ENCODE results near the gene AUTS2.

The AUTS2 gene

DNA sequence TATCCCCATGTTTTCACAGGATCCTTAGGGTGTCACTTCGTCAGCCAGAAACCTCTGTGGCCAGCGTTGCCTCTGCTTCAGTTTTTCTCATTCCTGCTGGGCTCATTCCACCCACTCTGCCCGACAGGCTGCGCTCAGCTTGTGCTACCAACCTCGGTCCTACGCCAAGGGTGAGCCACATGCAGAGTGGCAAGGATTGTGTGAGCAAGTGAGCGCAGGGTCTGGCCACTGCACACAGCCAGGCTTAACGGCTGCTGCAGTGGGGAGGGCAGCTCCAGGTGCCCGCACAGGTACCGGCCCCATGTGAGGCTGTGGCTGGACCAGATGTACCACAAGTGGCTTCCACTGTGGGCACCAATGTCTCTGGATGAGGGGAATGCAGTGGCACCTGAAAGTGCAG lies 329.2 kb downstream of the AUTS2 start:
- no peaks in the 10 kb centered on the region for H3K9me3 ChIP-seq (ENCODE audit: control insufficient read depth, low read length)
- DNase-seq: no peak
- H3K4me3 ChIP-seq (ENCODE audit: insufficient read depth, low read depth, low read length, poor library complexity, severe bottlenecking): no peak overlapping the region
- H3K27me3 ChIP-seq (replicated peaks; ENCODE audit: control insufficient read depth, insufficient read depth, low read length, poor library complexity, severe bottlenecking): no peaks in the 10 kb centered on the region
- no peaks in the 10 kb centered on the region for H3K36me3 ChIP-seq (ENCODE audit: control insufficient read depth, insufficient read depth, low read length)
- no peaks in the 10 kb centered on the region for H3K4me1 ChIP-seq (ENCODE audit: control insufficient read depth, insufficient read depth, low read length, poor library complexity, severe bottlenecking)
- H3K27ac ChIP-seq (ENCODE audit: insufficient read depth, low read length, poor library complexity, severe bottlenecking): no peak overlapping the region

DNA sequence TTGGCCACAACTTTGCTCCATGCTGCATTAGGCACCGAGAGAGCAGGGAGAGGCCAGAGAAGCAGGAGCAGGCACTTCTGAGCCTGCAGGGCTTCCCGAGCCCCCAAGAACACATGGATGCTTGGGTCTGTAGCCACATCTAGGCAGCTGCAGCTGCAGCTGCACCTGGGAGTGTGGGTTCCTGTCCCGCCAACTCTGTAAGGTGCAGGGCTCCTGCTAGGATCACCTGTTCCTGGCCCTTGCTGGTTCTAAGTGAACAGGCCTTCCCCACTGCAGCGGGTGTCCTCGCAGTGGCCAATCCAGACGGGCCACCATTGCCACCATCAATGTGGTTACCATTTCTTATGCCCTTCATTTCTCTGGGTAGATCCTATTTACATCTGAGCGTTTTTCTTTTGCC lies 330.3 kb downstream of the AUTS2 start:
- no peaks in the 10 kb centered on the region for H3K36me3 ChIP-seq (ENCODE audit: control insufficient read depth, insufficient read depth, low read length)
- no peak overlapping the region for H3K27ac ChIP-seq (ENCODE audit: insufficient read depth, low read length, poor library complexity, severe bottlenecking)
- no peaks in the 10 kb centered on the region for H3K9me3 ChIP-seq (ENCODE audit: control insufficient read depth, low read length)
- H3K4me3 ChIP-seq (ENCODE audit: insufficient read depth, low read depth, low read length, poor library complexity, severe bottlenecking): no peak overlapping the region
- no peak for DNase-seq
- no peaks in the 10 kb centered on the region for H3K4me1 ChIP-seq (ENCODE audit: control insufficient read depth, insufficient read depth, low read length, poor library complexity, severe bottlenecking)
- H3K27me3 ChIP-seq (replicated peaks; ENCODE audit: control insufficient read depth, insufficient read depth, low read length, poor library complexity, severe bottlenecking): no peaks in the 10 kb centered on the region

DNA sequence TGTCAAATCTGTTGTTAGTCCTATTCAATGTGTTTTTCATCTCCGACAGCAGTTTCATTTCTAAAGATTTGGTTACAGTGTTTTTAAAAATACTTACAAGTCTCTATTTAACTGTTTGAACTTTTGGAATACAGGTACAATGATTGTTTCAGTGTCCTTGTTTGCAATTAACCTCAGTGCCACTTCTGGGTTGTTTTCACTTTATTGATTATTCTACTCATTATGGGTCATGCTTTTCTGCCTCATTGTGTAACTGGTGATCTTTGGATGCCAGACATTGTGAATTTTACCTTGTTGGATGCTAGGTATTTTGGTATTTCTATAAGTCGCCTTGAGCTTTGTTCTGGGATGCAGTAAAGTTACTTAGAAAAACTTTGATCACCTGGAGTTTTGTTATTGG lies 331.3 kb downstream of the AUTS2 start:
- no peak overlapping the region for H3K27ac ChIP-seq (ENCODE audit: insufficient read depth, low read length, poor library complexity, severe bottlenecking)
- H3K36me3 ChIP-seq (ENCODE audit: control insufficient read depth, insufficient read depth, low read length): no peaks in the 10 kb centered on the region
- no peak for DNase-seq
- no peaks in the 10 kb centered on the region for H3K4me1 ChIP-seq (ENCODE audit: control insufficient read depth, insufficient read depth, low read length, poor library complexity, severe bottlenecking)
- no peaks in the 10 kb centered on the region for H3K9me3 ChIP-seq (ENCODE audit: control insufficient read depth, low read length)
- no peaks in the 10 kb centered on the region for H3K27me3 ChIP-seq (replicated peaks; ENCODE audit: control insufficient read depth, insufficient read depth, low read length, poor library complexity, severe bottlenecking)
- no peak overlapping the region for H3K4me3 ChIP-seq (ENCODE audit: insufficient read depth, low read depth, low read length, poor library complexity, severe bottlenecking)

DNA sequence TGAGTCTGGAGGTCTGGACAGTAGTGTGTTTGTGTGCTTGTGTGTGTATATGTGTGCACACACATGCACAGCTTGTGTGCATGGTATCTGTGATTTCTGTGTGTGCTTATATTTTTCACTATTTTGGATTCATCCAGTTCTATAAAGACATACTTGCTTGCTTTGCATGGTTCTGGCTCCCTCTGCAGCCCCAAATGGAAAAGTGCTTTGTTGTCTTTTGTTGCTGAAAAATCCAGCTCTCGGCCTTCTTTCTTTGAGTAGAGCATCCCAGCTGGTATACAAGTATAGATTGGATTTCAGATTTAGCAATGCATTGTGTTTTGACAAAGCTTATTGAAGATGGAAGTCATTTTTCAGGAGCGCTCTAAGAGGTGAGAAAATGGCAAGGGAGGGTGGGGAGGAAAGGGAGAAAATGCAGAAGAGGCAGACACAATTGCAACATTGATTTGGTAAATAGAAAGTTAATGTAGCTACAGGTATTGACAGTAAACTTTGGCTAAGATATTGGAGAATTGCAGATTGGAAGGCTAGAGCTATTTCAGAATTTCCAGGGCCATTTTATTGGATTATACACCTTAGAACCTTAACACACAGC lies 333.9 kb downstream of the AUTS2 start:
- Histone ChIP-seq H3K9me3 (ENCODE audit: control insufficient read depth, low read length) (no peaks in the 10 kb centered on the region), H3K36me3 (ENCODE audit: control insufficient read depth, insufficient read depth, low read length) (no peaks in the 10 kb centered on the region), H3K4me1 (ENCODE audit: control insufficient read depth, insufficient read depth, low read length, poor library complexity, severe bottlenecking) (no peaks in the 10 kb centered on the region), H3K27me3 (replicated peaks; ENCODE audit: control insufficient read depth, insufficient read depth, low read length, poor library complexity, severe bottlenecking) (no peaks in the 10 kb centered on the region), H3K27ac (ENCODE audit: insufficient read depth, low read length, poor library complexity, severe bottlenecking) (no peak overlapping the region), H3K4me3 (ENCODE audit: insufficient read depth, low read depth, low read length, poor library complexity, severe bottlenecking) (no peak overlapping the region)
- DNase-seq: no peak

- no peak overlapping the region for H3K4me3 ChIP-seq (ENCODE audit: insufficient read depth, low read depth, low read length, poor library complexity, severe bottlenecking)
- H3K27ac ChIP-seq (ENCODE audit: insufficient read depth, low read length, poor library complexity, severe bottlenecking): no peak overlapping the region
- no peaks in the 10 kb centered on the region for H3K9me3 ChIP-seq (ENCODE audit: control insufficient read depth, low read length)
- no peak for DNase-seq
- no peaks in the 10 kb centered on the region for H3K36me3 ChIP-seq (ENCODE audit: control insufficient read depth, insufficient read depth, low read length)
- no peaks in the 10 kb centered on the region for H3K4me1 ChIP-seq (ENCODE audit: control insufficient read depth, insufficient read depth, low read length, poor library complexity, severe bottlenecking)
- no peaks in the 10 kb centered on the region for H3K27me3 ChIP-seq (replicated peaks; ENCODE audit: control insufficient read depth, insufficient read depth, low read length, poor library complexity, severe bottlenecking)
Measured at GRCh38 chr7:69934144-69934903, 336.0 kb downstream of the AUTS2 start.

DNA sequence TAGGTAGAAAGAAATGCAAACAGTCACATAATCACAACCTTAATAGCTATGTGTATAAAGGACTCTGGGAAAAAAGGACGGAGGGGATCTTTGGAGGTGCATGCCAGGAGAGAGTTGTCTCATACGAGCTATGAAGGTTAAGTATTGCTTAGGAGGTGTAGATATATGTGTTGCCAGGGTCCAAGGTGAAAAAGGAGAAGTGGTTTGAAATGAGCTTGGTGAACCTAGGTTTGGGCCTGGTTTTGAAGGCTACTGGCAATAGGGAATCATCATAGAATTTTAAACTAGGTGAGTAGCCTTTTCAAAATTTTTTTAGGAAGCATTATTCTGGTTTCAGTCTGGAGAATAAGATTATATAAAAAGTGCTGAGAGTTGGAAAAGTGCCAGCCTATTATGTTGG lies 336.8 kb downstream of the AUTS2 start:
- no peaks in the 10 kb centered on the region for H3K27me3 ChIP-seq (replicated peaks; ENCODE audit: control insufficient read depth, insufficient read depth, low read length, poor library complexity, severe bottlenecking)
- no peaks in the 10 kb centered on the region for H3K4me1 ChIP-seq (ENCODE audit: control insufficient read depth, insufficient read depth, low read length, poor library complexity, severe bottlenecking)
- DNase-seq: no peak
- H3K27ac ChIP-seq (ENCODE audit: insufficient read depth, low read length, poor library complexity, severe bottlenecking): no peak overlapping the region
- H3K36me3 ChIP-seq (ENCODE audit: control insufficient read depth, insufficient read depth, low read length): no peaks in the 10 kb centered on the region
- H3K4me3 ChIP-seq (ENCODE audit: insufficient read depth, low read depth, low read length, poor library complexity, severe bottlenecking): no peak overlapping the region
- H3K9me3 ChIP-seq (ENCODE audit: control insufficient read depth, low read length): no peaks in the 10 kb centered on the region

DNA sequence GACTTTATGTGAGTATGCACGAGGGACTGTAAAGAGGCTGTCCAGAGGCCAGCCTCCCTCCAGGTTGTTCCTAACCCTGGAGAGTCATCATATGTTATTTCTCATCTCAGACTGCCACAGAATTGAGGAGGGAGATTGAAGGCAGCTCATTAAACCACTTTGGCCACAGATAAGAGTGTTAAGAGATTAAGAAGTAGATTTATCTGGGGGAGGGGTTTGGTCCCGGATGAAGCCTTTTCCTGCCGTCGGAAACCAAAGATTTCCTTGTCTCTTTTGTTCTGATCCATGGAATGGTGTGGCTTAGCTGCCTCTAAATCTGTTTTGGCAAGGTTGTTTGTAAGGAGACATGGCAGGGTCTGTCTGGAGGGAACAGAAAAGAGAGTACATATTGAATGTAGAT lies 338.8 kb downstream of the AUTS2 start:
- no peak for DNase-seq
- Histone ChIP-seq H3K4me1 (ENCODE audit: control insufficient read depth, insufficient read depth, low read length, poor library complexity, severe bottlenecking) (no peaks in the 10 kb centered on the region), H3K27me3 (replicated peaks; ENCODE audit: control insufficient read depth, insufficient read depth, low read length, poor library complexity, severe bottlenecking) (no peaks in the 10 kb centered on the region), H3K4me3 (ENCODE audit: insufficient read depth, low read depth, low read length, poor library complexity, severe bottlenecking) (no peak overlapping the region), H3K9me3 (ENCODE audit: control insufficient read depth, low read length) (no peaks in the 10 kb centered on the region), H3K36me3 (ENCODE audit: control insufficient read depth, insufficient read depth, low read length) (no peaks in the 10 kb centered on the region), H3K27ac (ENCODE audit: insufficient read depth, low read length, poor library complexity, severe bottlenecking) (no peak overlapping the region)

DNA sequence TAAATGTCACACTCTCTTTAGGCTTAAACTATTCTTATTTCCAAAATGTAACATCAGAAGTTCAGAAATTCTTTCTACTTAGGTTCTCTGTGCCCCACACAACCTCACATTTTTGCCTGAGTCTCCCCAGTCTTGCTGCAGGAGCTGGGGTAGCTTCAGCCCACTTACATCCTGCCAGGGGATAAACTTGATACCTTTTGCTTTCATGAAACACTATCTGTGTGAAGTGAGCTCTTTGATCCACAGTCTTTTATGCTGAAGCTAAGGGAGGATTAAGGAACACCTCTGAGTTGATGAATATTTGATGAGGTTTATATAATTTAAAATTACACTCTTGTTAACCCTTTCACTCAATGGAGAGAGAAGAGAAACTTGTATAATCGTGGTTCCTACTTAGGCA lies 341.0 kb downstream of the AUTS2 start:
- H3K36me3 ChIP-seq (ENCODE audit: control insufficient read depth, insufficient read depth, low read length): no peaks in the 10 kb centered on the region
- no peak overlapping the region for H3K27ac ChIP-seq (ENCODE audit: insufficient read depth, low read length, poor library complexity, severe bottlenecking)
- DNase-seq: no peak
- H3K4me1 ChIP-seq (ENCODE audit: control insufficient read depth, insufficient read depth, low read length, poor library complexity, severe bottlenecking): no peaks in the 10 kb centered on the region
- no peaks in the 10 kb centered on the region for H3K9me3 ChIP-seq (ENCODE audit: control insufficient read depth, low read length)
- no peaks in the 10 kb centered on the region for H3K27me3 ChIP-seq (replicated peaks; ENCODE audit: control insufficient read depth, insufficient read depth, low read length, poor library complexity, severe bottlenecking)
- no peak overlapping the region for H3K4me3 ChIP-seq (ENCODE audit: insufficient read depth, low read depth, low read length, poor library complexity, severe bottlenecking)

- DNase-seq: no peak
- Histone ChIP-seq H3K27ac (ENCODE audit: insufficient read depth, low read length, poor library complexity, severe bottlenecking) (no peak overlapping the region), H3K36me3 (ENCODE audit: control insufficient read depth, insufficient read depth, low read length) (no peaks in the 10 kb centered on the region), H3K4me3 (ENCODE audit: insufficient read depth, low read depth, low read length, poor library complexity, severe bottlenecking) (no peak overlapping the region), H3K27me3 (replicated peaks; ENCODE audit: control insufficient read depth, insufficient read depth, low read length, poor library complexity, severe bottlenecking) (no peaks in the 10 kb centered on the region), H3K4me1 (ENCODE audit: control insufficient read depth, insufficient read depth, low read length, poor library complexity, severe bottlenecking) (no peaks in the 10 kb centered on the region), H3K9me3 (ENCODE audit: control insufficient read depth, low read length) (no peaks in the 10 kb centered on the region)
Measured at GRCh38 chr7:69941077-69941651, 342.9 kb downstream of the AUTS2 start.

DNA sequence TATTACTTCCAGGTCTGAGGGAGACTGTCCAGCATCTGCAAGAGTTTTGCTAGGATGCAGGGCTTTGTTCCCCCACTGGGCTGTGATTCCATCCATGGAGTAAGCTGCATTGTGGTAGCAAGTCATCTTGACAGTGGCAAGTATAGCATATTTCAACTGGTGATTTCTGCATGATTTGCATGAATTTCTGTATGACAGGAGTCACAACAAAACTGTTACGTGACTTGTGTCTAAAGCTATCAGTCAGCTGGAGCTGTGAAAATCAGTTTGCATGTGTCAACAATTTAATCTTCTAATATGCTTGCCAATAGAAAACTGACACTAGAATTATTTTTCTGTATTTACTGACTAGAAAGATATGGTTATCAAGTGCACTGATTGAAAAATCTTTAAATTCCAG lies 344.3 kb downstream of the AUTS2 start:
- no peaks in the 10 kb centered on the region for H3K9me3 ChIP-seq (ENCODE audit: control insufficient read depth, low read length)
- no peak overlapping the region for H3K4me3 ChIP-seq (ENCODE audit: insufficient read depth, low read depth, low read length, poor library complexity, severe bottlenecking)
- no peak overlapping the region for H3K27ac ChIP-seq (ENCODE audit: insufficient read depth, low read length, poor library complexity, severe bottlenecking)
- H3K36me3 ChIP-seq (ENCODE audit: control insufficient read depth, insufficient read depth, low read length): no peaks in the 10 kb centered on the region
- no peaks in the 10 kb centered on the region for H3K4me1 ChIP-seq (ENCODE audit: control insufficient read depth, insufficient read depth, low read length, poor library complexity, severe bottlenecking)
- no peaks in the 10 kb centered on the region for H3K27me3 ChIP-seq (replicated peaks; ENCODE audit: control insufficient read depth, insufficient read depth, low read length, poor library complexity, severe bottlenecking)
- no peak for DNase-seq
